ENCODE measurements around the gene UQCRC2.
"Not testable (repeated sequence)": the region's sequence is repeated elsewhere in the genome, so short reads cannot be mapped to it uniquely, and the experiment has no call there.

The UQCRC2 gene

DNA sequence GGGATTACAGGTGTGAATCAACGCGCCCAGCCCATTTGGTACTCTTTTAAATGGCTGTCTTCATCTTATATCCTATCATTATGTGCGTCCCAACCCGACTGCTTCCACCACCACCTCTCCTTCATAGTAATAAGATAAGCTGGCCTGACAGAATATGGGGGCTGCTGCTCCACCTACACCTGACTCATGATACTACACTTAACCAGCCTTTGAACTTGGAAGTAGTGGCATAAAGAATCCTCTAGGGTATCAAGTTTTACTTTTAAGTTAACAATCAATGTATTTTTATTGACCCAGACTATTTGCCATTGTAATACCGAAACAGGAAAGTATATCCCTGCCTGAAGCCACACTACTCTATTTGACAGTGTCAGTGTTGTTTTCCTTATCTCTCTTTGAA, 28.9 kb downstream of the UQCRC2 start:
- DNase-seq = no peak
- ATAC-seq = no peak

DNA sequence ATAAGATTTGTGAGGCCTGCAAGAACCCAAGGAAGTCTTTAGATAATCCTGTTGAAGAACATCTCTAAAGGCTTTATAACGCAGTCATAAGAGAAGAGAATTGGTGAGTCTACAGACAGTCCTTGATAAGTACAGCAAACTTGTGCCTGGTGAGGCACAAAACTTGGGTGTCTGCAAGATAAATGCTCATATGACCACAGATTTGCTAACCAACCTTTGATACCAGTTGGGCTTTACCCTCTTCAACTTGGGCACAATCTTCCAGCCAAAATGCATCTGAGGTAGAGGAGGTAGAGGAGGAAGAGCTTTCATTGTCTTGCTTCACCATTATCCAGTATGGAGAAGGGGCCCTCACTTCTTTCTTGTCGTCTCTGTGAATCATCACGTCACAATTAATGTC, 30.9 kb downstream of the UQCRC2 start:
- DNase-seq = no peak
- no peak for ATAC-seq

DNA sequence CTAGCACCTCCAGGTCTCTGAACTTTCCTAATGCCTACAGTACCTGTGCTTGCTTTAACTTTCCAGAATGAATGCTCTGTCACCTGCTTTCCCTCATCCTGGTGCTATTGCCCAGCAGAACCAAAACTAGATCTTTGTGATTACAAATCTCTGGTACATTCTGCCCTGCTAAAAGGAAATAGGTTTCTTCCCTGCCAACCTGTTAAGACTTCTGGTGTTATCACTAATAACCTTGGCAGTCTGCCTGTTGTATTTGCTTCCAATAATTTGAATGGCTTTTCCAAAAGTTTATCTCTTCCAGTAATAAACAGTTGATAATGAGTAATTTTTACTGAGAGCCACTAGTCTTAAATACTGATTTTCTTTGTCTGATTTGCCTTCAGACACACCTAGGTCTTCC, 32.4 kb downstream of the UQCRC2 start:
- ATAC-seq = no peak

DNA sequence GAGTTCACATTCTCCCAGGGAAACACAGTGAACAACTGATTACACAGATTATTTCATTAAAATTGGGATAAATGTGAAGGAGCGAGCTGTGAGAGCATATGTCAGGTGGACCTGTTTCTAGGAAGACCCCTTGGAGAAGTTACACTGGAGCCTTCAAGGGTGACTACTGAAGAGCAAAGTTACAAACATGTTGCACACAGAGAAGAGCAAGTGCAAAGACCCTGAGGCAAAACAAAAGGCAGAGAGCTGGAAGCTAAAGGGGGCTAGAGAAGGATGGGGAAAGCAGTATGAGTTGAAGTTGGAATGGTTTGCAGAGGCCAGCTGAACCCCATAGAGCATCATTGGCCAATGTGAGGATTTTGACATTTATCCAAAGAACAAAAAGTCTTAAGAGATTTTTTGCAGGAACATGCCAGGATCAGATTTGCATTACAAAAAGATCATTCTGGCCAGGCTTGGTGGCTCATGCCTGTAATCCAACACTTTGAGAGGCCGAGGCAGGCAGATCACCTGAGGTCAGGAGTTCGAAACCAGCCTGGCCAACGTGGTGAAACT, 33.6 kb downstream of the UQCRC2 start:
- no peak for ATAC-seq
- DNase-seq = no peak

More for the DNA sequence above, 32.4 kb downstream of the UQCRC2 start:
- no peak for DNase-seq

DNA sequence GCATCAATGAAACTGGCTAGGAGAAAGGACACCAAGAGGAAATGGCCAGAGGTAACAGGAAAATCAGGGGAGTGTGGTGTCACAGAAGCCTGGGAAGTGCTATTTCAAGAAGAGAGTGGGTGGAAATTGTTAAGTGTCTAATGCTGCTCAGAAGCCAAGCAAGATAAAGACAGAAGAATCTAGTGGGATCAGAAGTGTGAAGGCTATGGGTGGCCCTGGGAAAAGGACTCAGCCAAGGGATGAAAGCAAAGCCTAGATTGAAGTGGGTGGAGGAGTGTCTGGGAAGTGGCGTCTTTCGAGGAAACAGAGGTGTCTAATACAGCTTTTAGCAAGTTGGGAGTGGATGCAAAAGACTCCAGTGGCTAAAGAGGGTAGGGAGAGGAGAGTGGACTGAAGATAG, 34.3 kb downstream of the UQCRC2 start:
- DNase-seq (no peak), ATAC-seq (no peak)

DNA sequence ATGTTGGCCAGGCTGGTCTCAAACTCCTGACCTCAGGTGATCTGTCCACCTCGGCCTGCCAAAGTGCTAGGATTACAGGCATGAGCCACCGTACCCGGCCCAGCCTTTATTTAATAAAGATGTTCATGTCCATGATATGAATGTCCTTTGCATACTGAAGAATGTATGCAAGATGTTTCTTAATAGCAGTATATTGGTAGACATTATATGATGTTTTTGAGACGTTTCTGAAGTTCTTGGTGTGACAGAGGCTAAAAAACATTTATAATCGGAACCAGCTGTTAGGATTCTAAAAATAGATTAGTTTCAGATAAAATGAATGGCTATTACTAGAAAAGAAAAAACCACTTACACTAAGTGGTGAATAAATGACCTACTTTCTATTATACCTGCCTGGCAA, 36.0 kb downstream of the UQCRC2 start:
- no peak for DNase-seq
- no peak for ATAC-seq

DNA sequence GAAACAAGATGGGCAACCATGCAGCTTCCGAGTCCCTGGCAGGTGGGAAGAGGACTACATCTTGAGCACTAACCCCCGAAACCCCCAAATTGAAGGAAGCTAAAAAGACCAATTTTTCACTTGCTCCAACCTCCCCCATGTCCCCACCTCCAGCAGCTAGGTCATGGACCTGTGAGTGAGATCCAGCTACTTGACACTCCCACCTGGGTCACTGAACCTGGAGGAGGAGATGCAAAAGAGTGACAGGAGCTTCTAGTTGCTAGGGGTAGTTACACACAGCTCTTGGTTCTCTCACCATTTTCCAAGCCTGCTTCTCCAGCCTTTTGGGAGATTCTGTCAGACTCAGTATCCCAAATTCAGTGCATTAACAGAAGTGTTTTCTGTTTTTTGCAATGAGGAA, 36.6 kb downstream of the UQCRC2 start:
- no peak for DNase-seq

DNA sequence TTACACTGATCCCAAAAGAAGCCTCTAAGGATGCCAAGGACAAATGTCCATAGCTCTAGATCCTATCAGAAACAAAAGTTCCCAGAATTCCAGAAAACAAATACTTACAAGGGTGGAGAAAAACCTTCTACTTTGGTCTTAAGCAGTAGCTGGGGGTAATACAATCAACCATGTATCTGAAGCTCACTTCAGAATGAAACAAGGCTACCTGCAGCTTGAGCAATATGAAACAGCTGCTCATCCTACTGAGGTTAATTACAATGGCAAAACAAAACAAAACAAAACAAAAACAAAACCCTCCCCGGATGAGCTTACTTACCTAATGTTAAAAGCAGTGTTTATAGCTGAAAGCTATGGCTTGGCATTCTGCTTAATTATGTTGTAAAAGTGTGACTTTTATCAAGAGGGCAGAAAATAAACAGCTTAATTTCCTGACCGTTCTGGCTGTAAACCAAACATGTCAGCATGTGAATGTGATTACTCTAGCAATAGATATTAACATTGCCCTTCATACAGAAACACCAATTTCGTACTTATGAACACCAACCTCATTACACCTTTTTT, 37.3 kb downstream of the UQCRC2 start:
- no peak for ATAC-seq

More for the DNA sequence above, 36.6 kb downstream of the UQCRC2 start:
- no peak for ATAC-seq

DNA sequence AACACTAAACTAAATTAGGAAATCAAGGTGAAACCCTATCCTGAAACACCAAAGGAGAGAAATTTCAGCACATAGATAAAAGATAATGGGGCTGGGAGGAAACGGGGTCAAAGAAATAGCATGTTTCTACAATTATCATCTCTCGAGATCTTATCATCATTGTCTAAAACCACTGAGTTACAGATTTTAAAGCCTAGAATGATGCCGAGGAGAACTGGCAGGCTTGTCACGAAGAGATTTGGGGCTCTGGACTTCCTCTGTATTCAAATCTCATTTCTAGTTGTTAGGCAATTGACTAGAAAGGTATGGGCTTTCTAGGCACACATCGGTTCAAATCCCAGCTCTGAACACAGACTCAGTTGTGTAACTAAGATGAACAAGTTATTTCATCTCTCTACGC, 38.5 kb downstream of the UQCRC2 start:
- ATAC-seq = no peak
- no peak for DNase-seq

More for the DNA sequence above, 37.3 kb downstream of the UQCRC2 start:
- DNase-seq = no peak

DNA sequence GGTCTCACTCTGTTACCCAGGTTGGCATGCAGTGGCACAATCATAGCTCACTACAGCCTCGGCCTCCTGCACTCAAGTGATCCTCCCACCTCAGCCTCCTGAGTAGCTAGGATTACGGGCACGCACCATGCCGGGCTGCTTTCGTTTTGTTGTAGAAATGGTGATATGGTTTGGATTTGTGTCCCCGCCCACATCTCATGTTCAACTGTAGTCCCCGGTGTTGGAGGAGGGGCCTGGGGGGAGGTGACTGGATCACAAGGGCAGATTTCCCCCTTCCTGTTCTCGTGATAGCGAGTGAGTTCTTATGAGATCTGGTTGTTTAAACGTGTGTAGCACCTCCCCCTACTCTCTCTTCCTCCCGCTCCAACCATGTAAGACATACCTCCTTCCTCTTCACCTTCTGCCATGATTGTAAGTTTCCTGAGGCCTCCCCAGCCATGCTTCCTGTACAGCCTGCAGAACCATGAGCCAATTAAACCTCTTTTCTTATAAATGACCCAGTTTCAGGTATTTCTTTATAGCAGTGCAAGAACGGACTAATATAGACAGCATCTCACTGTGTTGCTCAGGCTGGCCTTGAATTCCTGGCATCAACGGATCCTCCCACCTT, 41.8 kb downstream of the UQCRC2 start:
- ATAC-seq (no peak), DNase-seq (no peak)

DNA sequence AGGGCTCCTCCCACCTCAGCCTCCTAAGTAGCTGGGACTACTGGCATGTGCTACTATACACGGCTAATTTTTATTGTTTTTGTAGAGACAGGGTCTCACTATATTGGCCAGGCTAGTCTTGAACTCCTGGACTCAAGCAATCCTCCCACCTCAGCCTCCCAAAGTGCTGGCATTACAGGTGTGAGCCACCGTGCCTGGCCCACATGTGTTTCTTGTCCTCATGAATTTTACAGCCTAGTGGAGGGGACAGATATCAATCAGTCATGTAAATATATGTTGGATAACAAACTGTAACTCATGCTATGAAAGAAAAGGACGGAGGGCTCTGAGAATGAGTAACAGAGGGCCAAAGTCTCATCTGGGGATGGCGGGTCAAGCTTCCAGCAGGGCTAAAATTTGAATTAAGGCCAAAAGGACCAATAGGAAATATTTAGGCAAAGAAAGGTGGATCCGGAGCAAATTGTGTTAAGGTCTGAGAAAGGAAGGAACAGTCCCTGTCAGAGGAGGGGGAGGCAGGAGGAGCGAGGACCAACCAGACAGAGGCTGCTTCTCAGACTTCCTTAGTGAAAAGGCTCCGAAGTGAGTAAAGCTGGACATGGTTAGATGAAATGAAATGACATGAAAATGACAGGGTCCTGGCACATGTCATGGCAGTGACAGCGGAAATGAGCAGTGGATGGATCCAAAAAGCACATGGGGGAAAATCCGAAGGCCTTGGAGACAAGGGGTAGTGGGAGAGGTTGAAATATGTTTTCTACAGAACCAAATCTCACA, 43.9 kb downstream of the UQCRC2 start:
- no peak for DNase-seq
- no peak for ATAC-seq

DNA sequence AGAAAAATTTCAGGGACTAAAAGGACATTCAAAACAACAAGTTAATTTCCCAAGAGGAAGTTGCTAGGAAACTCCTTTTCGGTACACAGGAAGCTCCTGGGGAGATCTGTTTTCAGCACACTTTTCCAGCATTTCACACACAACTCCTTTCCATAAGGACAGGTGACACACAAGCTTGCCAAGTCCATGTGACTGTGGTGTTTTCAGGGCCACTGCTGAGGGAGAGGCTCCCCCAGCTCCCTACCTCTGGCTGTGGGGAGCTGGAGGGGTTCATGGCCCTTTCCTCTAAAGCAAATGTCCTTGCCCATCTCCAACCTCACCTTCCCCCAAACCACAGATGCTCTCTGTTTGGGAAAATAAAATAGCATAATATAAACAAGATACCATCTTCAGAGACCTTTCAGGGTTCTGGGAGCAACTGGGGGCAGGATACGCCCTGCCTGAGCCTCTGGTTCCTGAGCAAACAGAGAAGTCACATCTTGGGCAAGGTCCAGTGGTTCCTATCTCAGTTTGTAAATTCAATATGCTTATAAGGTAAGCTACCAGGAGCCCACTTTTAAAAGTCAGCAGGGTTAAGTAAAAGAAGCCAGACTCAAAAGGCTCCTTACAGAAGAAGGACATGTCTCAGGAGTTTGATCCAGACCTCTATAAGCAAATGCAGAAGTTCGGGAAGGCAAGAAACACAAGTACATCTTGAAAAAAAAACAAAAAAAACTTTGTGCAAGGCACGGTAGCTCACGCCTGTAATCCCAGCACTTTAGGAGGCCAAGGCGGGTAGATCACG, 44.7 kb downstream of the UQCRC2 start:
- DNase-seq = no peak
- no peak for ATAC-seq

DNA sequence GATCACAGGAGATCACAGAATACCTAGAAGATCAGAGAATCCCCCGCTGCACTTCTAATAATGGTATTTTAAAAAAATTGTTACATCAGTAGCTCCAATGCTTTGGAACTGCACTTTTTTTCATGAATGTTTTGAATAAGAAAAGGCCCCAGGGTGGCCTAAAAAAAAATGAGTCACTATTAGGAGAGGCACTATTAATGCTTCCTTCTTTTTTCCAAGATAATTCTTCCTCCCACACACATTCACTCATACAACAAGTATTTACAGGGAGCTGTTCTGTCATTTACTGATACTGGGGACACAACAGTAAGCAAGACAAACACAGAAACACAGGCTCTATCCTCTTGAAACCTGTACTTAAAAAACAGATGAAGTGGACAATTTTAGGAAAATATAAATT, 48.4 kb downstream of the UQCRC2 start:
- no peak for ATAC-seq
- DNase-seq = no peak

DNA sequence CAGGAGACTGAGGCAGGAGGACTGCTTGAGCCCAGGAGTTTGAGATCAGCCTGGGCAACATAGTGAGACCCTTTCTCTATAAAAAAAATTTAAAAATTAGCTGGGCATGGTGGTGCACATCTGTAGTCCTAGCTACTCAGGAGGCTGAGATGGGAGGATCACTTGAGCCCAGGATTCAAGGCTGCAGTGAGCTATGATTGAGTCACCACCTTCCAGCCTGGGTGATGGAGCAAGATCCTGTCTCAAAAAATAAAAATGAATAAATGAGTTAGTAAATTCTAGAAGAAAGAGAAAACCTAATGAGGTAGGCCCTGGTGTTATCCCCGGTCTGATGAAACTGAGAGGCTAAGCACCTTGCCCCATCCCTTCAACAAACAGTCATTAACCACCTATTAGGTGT, 48.9 kb downstream of the UQCRC2 start:
- DNase-seq, ATAC-seq: not testable (repeated sequence)

DNA sequence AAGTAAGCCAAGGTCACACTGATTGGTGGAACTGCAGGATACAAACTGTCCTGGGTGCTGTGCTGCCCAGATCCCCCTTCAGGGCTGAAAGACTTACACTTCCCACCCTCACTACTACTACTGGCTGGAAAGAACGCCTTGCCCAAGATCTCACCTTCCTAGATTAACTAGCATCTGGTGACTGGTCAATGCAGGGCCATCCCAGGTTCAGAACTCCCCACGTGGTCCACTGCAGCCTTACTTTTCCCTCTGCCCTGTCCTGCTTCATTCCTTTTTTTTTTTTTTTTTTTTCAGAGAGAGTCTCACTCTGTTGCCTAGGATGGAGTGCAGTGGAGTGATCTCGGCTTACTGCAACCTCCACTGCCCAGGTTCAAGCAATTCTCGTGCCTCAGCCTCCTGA, 50.0 kb downstream of the UQCRC2 start:
- ATAC-seq (no peak), DNase-seq (no peak)

DNA sequence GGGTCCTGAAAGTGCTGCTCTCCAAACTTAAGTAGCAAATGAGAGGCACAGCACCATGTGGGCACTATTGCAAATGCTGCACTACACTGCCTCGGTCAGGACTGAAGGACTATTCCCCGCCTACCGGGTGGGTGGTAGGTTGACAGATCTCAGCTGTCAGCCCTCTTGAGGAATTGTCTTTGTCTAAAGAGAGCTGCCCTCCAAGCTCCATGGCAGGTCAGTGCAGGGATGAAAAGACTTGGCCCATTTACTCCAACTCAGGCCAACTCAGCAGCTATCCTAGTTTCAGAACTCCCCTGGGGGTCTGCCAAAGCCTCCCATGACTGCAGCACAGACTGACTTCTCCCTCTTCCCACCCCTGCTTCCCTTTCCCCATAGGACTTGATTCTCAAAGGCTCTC, 51.2 kb downstream of the UQCRC2 start:
- DNase-seq = no peak
- no peak for ATAC-seq

DNA sequence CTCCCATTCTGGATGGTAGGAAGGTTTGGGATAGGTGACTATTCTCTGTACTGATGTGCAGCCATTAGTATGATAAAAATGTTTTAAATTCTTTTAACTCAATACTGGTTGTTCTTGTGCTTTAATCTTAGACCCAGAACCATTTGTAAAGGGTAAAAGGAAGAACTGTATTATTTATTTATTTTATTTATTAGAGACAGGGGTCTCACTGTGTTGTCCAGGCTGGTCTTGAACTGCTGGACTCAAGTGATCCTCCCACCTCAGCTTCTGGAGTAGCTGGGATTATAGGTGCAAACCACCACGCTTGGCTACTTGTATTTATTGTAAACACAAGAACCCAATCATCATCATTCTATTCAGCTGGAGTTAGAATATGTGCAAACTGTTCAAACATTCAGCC, 52.6 kb downstream of the UQCRC2 start:
- ATAC-seq = no peak
- DNase-seq = no peak

DNA sequence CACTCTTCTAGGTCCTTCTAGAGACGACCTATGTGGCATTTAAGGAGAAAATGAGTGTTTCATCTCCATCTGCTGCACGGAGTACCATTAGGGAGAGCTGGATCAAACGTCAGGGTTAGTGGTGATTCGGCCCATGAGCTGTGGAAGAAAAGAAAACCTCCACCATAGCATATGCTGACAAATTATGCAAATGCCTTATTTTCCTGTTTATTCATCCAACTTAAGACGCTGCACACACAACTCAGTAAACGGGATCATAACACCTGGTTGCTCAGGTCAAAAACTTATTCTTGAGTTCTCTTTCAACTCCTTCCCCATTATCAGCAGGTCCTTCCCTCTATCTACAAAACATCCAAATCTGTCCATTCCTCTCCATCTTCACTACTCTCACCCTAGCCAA, 53.5 kb downstream of the UQCRC2 start:
- ATAC-seq (no peak), DNase-seq (no peak)

DNA sequence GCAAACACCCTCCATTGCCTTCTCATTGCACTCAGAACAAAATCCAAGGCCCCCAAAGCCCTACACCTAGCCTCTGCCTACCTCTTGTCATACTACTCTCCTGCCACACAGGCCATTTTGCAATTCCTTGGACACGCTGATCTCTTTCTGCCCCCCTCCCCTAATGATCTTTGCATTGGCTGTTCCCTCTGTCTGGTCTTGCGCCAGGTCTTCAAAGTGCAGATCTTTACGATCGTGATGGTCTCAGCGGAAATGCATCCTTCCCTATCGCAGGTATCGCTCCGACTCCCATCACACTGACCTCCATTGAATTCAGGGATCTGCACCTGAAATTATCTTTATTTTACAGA, 54.0 kb downstream of the UQCRC2 start:
- ATAC-seq (no peak), DNase-seq (no peak)

DNA sequence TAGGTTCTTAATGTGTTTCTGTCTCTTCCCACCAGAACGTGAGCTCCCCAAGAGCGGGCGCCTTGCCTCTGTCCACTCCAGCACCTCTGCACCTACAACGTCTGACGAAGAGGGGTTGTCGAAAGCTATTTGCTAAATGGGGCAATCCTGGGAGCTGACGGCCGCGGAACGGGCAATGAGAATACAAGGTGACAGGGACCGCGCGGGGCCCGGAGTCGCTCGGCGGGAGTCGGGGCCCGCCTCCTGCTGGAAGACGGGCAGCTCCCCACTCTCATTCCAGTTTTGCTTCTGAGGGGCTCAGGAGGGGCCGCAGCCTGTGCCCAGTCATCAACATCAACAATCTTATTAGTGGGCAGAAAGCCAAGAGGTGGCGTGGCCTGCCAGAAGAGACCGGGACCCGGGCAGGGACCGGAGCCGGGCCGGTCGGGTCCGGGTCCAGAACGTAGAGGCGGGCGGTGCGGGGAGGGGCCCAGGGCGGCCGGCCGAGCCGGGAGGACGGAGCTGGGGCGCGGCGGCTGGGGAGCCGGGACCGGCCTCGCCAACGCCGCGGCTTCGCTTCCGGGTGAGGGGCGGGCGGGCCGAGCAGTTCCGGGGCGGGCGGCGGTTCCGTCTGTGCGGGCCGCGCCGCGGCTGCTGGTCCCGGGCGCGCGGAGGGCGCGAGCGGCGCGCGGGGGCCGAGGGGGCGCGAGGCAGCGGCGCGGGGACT, 54.5 kb downstream of the UQCRC2 start, which contains the start of gene MOSMO:
Gene MOSMO (plus strand): TSS at position 603 of the 706 bp plus-strand sequence. CDS start 191 bp downstream, outside the sequence.
- ATAC-seq (peak; percentile 90), DNase-seq (peak; percentile 77)

DNA sequence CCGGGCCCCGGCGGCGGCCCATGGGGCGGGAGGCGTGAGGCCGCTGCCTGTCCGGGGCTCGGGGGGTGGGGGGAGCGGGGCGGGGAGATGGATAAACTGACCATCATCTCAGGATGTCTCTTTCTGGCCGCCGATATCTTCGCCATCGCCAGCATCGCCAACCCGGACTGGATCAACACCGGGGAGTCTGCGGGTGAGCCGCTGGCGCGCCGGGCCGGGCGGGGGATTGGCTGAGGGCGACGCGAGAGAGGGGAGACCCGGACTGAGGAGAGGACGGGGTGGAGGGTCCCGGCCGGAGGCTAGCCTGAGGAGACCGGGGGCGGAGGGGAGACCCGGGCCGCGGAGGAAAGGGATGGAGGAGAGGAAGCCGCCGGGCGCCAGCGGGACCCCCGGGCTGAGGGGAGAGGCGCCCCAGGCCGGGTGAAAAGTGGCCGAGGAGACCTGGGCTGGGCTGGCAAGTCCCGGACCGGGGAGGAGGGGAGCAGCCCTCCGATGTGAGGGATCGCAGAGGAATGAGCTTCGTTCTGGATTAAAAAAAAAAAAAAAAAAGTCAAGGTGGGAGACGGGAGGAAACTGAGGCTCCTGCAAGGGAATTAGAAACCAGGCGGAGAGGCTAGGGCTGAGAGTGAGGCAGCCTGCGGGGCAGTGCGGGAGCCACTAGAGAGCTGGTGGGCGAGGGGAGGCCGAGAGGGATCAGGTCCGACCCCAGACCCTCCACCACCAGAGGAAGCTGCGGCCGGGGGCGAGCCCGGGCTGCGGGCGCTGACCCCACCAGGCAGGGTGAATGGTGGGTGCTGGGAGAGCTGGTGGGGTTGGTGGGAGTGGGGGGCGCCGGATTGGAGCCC, 55.3 kb downstream of the UQCRC2 start:
- DNase-seq (peak; percentile 50), ATAC-seq (peak; percentile 24)

Measured in stimulated activated naive CD8-positive, alpha-beta T cell treated with anti-CD3 and anti-CD28 coated beads, Interleukin-15, Interleukin-2, amounts not matched to agents 100 U/mL and 50 U/mL, for 24 hours (primary cell).